ENCODE data around the gene KATNA1. TPM values are rescaled to one million over a fixed set of nuclear protein-coding genes. Genes with fewer than 3 reads are reported as not detected.

KATNA1 gene
- total and polyA plus RNA-seq, 9 of the 15 experiments (the other 6 are each of a cell fraction or from before 2014, with no cell fraction given), result 22.5 to 76.9 (median 45.0) TPM

DNA sequence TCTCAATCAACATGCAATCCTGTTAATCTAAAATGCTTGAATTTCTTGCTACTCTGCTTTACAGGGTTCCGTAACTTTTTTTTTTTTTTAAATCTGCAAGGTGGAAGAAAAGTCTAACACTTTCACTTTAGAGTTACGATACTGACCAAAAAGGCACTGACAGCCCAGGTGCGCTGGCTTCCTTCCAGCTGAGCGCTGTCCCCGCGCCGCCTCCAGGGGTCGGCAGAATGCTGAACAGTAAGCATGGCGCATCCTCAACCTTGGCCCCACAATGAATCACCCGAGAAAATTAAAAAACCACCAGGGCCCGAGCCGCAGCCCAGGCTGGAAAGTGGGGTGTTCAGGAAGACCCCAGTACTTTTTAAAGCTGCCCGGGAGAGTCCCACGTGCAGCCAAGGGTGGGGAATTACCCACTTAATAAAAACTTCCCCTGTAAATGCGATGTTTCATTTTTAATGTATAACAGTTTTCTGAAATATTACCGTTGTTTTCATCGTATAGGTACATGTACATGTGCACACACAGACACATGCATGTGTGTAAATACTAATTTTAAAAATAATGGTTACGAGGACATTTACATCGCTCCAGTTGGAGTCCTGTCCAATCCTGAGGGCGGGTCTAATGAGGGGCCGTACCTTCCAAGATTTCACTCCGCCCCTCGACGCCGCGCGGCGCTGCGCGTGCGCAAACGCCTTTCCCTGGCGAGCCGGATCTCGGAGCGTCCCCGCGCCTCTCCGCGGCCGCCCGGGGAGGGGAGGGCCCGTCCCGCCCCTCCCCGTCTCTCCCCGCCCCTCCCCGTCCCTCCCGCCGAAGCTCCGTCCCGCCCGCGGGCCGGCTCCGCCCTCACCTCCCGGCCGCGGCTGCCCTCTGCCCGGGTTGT lies 82.7 kb downstream of the KATNA1 start, which contains the start of gene GINM1 (continued):
- TF ChIP-seq DDX20 (tag; IDR thresholded peaks at IDR 0.05; ENCODE audit: low read depth), result no peak
- no peak for TF ChIP-seq BHLHE40 (IDR thresholded peaks at IDR 0.05; ENCODE audit: low read length)
- TF ChIP-seq, protein P1, sequence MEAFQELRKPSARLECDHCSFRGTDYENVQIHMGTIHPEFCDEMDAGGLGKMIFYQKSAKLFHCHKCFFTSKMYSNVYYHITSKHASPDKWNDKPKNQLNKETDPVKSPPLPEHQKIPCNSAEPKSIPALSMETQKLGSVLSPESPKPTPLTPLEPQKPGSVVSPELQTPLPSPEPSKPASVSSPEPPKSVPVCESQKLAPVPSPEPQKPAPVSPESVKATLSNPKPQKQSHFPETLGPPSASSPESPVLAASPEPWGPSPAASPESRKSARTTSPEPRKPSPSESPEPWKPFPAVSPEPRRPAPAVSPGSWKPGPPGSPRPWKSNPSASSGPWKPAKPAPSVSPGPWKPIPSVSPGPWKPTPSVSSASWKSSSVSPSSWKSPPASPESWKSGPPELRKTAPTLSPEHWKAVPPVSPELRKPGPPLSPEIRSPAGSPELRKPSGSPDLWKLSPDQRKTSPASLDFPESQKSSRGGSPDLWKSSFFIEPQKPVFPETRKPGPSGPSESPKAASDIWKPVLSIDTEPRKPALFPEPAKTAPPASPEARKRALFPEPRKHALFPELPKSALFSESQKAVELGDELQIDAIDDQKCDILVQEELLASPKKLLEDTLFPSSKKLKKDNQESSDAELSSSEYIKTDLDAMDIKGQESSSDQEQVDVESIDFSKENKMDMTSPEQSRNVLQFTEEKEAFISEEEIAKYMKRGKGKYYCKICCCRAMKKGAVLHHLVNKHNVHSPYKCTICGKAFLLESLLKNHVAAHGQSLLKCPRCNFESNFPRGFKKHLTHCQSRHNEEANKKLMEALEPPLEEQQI (IDR thresholded peaks at IDR 0.05), result peak; percentile 25; the same call in 1 of the 2 replicates
- TF ChIP-seq, protein P2, sequence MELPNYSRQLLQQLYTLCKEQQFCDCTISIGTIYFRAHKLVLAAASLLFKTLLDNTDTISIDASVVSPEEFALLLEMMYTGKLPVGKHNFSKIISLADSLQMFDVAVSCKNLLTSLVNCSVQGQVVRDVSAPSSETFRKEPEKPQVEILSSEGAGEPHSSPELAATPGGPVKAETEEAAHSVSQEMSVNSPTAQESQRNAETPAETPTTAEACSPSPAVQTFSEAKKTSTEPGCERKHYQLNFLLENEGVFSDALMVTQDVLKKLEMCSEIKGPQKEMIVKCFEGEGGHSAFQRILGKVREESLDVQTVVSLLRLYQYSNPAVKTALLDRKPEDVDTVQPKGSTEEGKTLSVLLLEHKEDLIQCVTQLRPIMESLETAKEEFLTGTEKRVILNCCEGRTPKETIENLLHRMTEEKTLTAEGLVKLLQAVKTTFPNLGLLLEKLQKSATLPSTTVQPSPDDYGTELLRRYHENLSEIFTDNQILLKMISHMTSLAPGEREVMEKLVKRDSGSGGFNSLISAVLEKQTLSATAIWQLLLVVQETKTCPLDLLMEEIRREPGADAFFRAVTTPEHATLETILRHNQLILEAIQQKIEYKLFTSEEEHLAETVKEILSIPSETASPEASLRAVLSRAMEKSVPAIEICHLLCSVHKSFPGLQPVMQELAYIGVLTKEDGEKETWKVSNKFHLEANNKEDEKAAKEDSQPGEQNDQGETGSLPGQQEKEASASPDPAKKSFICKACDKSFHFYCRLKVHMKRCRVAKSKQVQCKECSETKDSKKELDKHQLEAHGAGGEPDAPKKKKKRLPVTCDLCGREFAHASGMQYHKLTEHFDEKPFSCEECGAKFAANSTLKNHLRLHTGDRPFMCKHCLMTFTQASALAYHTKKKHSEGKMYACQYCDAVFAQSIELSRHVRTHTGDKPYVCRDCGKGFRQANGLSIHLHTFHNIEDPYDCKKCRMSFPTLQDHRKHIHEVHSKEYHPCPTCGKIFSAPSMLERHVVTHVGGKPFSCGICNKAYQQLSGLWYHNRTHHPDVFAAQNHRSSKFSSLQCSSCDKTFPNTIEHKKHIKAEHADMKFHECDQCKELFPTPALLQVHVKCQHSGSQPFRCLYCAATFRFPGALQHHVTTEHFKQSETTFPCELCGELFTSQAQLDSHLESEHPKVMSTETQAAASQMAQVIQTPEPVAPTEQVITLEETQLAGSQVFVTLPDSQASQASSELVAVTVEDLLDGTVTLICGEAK (IDR thresholded peaks at IDR 0.05), result no peak; the same call in 1 of the 2 replicates
- TF ChIP-seq, protein P2 (CRISPR knock-in tag; IDR thresholded peaks at IDR 0.05), result no peak
- no peak for TF ChIP-seq HNRNPUL1 (IDR thresholded peaks at IDR 0.05; ENCODE audit: low read length)
- TF ChIP-seq ZNF124 (CRISPR knock-in tag; IDR thresholded peaks at IDR 0.05), result no peak
- TF ChIP-seq ZNF12 (CRISPR knock-in tag; IDR thresholded peaks at IDR 0.05), result 0 out of 2 replicates have a peak, but pooled peaks have one; percentile 25
- peak; percentile 57 to 63; a peak in 2 of 4 replicates for TF ChIP-seq ARNT (IDR thresholded peaks at IDR 0.05)
- TF ChIP-seq, protein P3, sequence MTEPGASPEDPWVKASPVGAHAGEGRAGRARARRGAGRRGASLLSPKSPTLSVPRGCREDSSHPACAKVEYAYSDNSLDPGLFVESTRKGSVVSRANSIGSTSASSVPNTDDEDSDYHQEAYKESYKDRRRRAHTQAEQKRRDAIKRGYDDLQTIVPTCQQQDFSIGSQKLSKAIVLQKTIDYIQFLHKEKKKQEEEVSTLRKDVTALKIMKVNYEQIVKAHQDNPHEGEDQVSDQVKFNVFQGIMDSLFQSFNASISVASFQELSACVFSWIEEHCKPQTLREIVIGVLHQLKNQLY (CRISPR knock-in tag; conservative IDR thresholded peaks at IDR 0.05), result no peak
- TF ChIP-seq SMARCE1 (IDR thresholded peaks at IDR 0.05), result peak; percentile 73
- no peak for TF ChIP-seq NCOA6 (IDR thresholded peaks at IDR 0.05)
- peak; percentile 86; the same call in 1 of the 2 replicates for TF ChIP-seq NKRF (IDR thresholded peaks at IDR 0.05; ENCODE audit: borderline replicate concordance)
